ENCODE measurements around the gene ARMH3.

ARMH3 gene

GRCh38 chr10:101828766-101829551 lies 227.0 kb downstream of the ARMH3 start:
- no peak for DNase-seq

GRCh38 chr10:101827919-101828600 lies 227.9 kb downstream of the ARMH3 start:
- no peak for DNase-seq

- no peak for DNase-seq
These were observed 229.0 kb downstream of the ARMH3 start for GRCh38 chr10:101826852-101827434.

GRCh38 chr10:101824736-101825135 lies 231.2 kb downstream of the ARMH3 start:
- DNase-seq: no peak

GRCh38 chr10:101818872-101819633 lies 236.9 kb downstream of the ARMH3 start:
- peak in 1 of 4 experiments; percentile 28 for DNase-seq

GRCh38 chr10:101818119-101818871 lies 237.7 kb downstream of the ARMH3 start, which contains the start of gene OGA:
TSS of gene OGA (minus strand) at chr10:101818444. CDS start at chr10:101818022, 422 bp downstream.
- peak; percentile 99 to 100 (median 100) for DNase-seq

GRCh38 chr10:101817337-101818118 lies 238.4 kb downstream of the ARMH3 start:
- DNase-seq: peak in 2 of 4 experiments; percentile 33 to 35

- DNase-seq: no peak
These were observed 239.0 kb downstream of the ARMH3 start for GRCh38 chr10:101816913-101817336.

GRCh38 chr10:101816376-101816775 lies 239.6 kb downstream of the ARMH3 start:
- no peak for DNase-seq

GRCh38 chr10:101814466-101815071 lies 241.4 kb downstream of the ARMH3 start:
- no peak for DNase-seq

- DNase-seq: no peak
These were observed 243.4 kb downstream of the ARMH3 start for GRCh38 chr10:101812606-101813005.

GRCh38 chr10:101807158-101807557 lies 248.8 kb downstream of the ARMH3 start:
- DNase-seq: no peak

- DNase-seq: no peak
These were observed 252.5 kb downstream of the ARMH3 start for GRCh38 chr10:101803511-101803910.

GRCh38 chr10:101797403-101798059 lies 258.4 kb downstream of the ARMH3 start:
- no peak for DNase-seq

Measured in activated naive CD4-positive, alpha-beta T cell (primary cell).